NCI-H2081 treated with DMSO at 0.1 percent for 48 hours (cell line): ENCODE measurements around the gene INPP5F.
"Not testable (repeated sequence)": the region's sequence is repeated elsewhere in the genome, so short reads cannot be mapped to it uniquely, and the experiment has no call there.

Source experiments
- DNase-seq: peaks from one replicate; lab custom pipeline; 2025; lab: John Stamatoyannopoulos, UW

Gene INPP5F

DNA sequence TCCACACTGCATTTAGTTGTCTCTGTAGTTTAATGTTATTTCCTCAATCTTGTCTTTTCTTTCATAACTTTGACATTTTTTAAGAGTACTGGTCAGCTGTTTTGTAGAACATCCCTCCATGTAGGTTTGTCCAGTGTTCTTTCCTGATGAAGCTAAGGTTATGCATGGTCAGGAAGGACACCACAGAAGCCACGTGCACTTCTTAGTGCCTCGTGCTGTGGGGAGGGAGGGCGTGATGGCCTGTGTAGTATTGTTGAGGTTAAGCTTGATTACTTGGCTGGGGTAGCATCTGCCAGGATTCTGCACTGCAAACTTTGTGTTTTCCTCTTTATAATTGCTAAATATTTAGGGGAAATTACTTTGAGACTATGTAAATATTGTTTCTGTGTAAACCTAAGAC is 98.4 kb downstream of the INPP5F start:
- DNase-seq = no peak

DNA sequence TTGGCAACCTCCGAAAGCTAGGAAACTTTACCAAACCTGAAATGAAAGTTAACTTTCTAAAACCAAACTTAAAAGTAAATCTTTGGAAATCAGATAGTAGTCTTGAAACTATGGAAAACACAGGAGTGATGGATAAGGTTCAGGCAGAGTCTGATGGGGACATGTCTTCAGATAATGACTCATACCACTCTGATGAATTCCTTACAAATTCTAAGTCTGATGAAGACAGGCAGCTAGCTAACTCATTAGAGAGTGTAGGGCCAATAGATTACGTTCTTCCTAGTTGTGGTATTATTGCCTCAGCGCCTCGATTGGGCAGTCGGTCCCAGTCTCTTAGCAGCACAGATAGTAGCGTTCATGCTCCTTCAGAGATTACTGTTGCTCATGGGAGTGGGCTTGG is 100.9 kb downstream of the INPP5F start:
- DNase-seq = no peak

DNA sequence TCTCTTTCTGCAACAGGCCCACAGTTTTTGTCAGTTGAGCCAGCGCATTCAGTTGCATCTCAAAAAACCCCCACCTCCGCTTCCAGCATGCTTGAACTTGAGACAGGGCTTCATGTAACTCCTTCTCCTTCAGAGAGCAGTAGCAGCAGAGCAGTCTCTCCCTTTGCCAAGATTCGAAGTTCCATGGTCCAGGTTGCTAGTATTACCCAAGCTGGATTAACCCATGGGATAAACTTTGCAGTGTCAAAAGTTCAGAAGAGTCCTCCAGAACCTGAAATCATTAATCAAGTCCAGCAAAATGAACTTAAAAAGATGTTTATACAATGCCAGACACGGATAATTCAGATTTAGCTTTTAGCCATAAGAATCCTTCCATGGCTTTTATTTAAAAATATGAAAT is 101.6 kb downstream of the INPP5F start:
- no peak for DNase-seq

DNA sequence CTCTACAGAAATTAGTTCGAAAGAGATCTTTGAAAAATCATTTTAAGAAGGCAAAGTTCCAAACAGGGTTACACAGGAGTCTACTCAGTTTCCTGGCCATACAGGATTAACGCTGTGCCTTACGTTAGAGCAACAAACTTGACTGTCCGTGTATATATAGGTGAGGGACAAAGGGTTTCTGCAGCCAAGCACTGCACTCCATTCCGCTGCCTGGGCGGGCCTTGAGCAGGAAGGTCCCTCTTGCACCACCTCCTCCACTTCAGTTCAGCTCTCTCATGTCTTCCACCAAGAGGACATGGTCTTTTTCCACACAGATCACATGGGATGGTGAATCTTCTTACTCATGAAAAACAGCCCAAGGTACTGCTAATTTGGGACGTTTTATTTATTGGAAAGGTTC is 103.6 kb downstream of the INPP5F start:
- DNase-seq = no peak

DNA sequence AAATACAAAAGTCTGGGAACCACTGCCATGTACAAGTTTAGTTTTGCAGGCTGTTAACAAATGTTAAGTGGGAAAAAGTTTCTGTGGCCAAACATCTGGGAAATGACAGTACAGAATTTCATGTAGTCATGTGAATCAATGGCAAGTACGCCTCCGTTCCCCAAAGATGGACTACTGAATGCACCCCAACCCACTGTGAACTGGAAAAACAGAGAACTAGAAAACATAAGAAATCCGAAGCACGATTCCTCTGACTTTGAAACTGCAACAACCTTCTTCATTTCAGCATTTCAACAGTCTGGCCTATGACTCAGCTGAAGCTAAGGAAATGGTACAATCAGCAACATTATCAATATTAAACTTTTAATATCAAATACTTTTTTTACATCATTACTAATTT is 105.0 kb downstream of the INPP5F start:
- DNase-seq = no peak

DNA sequence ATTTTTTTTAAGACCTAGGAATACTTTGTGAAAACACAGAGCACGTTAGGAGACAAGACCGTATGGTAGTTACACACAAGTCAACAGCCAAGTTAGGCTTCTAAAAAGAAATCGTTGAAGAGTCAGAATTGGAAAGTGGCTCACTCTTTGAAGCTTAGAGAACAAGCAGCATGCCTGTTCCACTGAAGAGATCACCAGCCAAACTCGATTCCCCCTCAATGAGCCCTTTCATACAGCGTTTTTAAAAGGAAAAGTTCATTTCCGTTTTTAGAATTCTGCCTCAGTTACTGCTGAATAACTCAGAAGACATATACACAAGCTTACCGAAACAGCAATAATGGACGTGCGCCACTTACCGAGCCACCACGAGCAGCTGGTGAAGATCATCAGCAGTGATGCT is 105.8 kb downstream of the INPP5F start:
- DNase-seq = no peak

DNA sequence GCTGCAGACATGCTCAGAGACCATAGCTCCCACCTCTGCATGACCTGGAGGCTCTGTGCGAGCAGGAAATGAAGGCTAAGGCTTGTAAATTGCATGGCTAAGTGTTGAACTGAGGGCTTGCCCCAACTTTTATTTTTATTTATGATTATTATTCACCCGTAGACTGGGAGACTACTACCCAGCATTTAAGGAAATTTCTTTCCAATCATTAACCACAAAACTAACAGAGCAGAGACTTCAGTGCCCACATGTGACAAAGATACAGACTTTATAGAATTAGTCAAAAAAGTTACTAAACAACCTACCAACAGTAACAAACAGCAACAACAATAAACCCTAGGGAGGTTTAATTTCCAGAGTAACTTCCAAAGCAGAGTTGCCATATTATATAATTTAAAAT is 107.1 kb downstream of the INPP5F start:
- DNase-seq = no peak

DNA sequence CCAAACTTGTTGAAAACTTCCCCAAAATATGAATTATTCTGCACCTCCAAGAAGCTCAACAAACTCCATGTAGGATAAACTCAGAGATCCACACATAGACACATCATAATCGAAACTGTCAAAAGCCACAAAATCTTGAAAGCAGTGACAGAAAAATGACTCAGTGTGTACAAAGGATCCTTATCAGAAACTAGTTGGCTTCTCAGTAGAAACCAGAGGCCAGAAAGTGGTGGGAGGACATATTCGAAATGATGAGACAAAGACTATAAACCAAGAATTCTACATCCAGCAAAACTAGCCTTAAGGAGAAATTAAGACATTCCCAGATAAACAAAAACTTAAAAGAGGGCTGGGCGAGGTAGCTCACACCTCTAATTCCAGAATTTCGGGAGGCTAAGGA is 108.3 kb downstream of the INPP5F start:
- no peak for DNase-seq

DNA sequence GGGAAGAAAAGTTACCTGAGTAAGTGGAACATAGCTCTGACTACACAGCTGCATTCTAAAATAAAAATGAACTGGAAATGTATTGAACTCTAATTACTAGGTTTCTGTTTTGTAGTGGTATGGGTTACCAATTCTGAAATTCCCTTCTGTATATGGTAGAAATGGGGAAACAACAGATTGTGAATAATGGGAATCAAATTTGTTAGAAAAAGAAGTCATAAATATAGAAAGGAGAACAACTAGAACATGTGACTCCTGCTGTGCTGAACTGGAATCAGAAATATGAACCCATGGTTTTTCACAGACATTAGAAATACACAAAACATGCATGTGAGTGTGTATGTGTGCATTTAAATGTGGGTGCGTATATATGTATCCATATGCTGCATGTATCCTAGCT is 119.8 kb downstream of the INPP5F start:
- DNase-seq = no peak

DNA sequence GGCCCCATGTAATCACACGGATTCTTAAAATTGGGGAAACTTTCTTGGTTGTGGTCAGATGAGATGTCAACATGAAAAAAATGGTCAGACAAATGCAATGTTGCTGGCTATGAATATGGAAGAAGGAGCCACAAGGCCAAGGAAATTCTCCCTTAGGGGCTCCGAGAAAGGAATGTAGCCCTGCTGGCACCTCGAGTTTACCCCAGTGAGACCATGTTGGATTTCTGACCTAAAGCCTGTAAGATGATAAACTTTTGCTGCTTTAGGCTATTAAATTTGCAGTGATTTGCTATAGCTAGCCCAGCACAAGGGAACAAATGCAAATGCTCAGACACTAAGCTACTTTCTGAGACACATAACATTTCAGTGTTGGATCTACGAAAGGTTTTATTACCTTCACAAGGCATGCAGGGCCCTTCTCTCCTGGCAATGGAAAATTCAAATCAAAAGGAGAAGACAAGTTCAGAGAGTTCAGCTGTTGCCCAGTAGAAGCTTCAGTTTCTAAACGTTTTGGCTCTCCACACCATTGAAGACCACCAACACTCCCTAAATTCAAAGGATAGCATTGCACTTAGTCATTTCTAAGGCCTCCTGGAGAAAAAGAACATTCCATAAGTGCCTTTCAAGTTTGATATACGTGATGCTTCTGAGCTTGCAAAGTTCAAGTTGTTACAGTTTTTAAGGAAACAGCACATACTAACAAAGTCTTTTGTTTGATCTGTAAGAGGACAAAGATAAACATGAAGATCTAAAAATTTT is 123.4 kb downstream of the INPP5F start:
- DNase-seq = no peak

DNA sequence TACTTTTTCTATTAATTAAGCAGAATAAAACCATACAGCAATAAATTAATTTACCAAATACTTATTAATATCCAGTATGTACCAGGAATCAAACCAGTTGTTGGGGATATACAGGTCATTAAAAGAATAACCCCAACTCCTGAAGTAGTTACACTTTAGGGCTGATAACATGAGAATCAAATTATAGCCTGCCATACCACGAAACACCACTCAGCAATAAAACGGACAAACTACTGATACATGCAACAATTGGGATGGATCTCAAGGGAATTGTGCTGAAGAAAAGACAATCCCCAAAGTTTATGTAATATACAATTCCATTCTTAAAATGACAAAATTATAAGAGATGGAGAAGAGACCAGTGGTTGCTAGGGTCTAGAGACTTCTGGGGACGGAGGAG is 124.1 kb downstream of the INPP5F start:
- DNase-seq = no peak

DNA sequence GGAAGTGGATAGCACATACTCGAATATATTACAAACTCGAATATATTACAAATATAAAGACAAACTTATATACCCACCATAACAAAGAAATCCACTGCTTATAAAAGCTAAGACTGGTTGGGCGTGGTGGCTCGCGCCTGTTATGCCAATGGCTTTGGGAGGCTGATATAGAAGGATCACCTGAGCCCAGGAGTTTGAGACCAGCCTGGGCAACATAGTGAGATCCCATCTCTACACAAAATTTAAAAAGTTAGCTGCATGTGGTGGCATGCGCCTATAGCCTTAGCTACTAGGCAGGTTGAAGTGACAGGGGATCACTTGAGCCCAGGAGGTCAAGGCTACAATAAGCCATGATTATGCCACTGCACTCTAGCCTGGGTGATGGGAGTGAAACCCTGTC is 126.4 kb downstream of the INPP5F start:
- DNase-seq = no peak

DNA sequence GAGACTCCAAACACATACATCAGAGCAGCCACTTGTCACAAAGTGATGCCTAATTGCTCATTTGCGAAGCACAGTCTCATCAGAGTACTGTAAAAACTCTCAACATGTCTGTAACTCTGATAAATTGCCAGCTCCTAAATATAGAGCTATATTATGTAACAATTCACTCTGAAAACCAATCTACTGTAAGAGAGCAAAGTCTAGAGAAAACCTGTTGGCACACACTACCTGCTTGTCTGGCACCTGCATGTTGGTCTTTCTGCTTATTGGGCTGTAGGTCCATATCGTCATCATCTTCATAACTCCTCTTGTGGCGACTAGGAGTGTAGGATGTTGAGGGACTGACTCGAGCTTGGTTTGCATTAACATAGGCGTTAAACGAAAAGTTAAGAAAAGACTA is 127.0 kb downstream of the INPP5F start:
- no peak for DNase-seq

DNA sequence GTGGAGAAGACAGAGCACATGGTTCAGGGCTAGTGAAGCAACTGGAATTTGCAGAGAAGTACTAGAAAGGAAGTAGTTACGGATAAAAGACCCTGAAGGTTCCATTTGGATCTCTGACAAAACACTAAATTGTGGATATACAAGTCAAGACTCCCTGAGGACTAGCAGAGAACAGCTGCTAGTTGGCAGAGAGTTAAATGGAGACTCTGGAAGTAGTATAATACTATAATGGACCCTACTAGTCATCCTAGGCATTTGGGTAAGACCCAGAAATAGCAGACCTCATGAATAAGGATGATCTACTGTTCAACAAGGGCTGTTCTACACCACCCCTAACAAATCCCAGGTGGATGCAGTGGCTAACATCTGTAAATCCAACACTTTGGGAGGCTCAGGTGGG is 127.7 kb downstream of the INPP5F start:
- no peak for DNase-seq

DNA sequence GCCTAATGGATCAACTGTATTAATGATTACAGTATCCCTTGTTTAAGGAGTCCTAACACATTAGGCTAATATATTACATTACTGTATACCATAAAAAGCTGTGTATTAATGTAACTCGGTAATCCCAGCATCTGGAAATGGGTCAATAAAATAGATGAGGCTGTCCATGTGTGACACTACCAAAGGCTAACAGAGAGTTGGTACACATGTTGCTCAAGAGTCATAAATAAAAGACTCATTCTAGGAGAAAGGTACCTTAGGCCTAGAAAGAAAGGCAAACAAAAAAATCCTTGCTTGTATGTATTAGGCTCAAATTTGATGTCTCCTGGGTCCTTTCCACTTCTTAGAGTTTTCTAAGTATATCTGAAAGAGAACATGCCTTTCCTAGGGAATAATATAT is 132.2 kb downstream of the INPP5F start:
- DNase-seq = no peak

DNA sequence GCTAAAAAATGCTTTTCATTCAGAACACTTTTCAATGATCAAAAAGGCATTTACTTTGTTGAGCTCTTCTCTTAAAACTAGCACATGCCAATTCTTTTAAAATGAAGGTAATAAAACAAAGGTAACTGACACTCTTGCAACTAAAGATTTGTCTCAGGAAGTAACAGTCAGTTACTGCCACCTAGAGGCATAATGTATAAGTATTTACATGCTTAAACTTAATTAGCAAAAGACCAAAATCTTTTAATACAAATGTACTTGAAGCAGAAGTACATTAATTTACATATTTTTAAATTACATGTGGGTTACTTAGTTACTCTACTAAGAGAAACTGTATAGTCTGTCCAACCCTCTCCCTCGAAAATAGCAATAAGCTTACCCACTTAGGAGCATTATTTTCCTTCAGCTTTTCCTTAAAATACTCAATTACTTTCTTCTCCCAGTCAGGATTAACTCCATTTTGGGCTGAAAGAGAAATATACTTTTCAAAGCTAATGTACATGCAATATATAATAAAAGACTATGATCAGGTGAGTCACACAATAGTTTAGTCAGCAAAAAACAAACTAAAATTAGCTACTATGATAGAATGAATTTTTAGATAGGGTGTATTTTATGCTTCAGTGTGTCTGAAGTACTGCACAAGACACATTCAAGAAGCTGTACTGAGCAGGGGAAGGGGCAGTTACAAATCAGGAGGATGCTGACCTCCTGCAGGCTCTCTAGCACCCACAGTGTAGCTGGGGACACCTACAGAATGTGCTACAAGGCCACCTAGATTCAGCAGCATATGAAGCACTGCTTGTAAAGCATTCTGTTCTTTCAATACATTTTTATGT is 133.8 kb downstream of the INPP5F start:
- peak; percentile 15 for DNase-seq

DNA sequence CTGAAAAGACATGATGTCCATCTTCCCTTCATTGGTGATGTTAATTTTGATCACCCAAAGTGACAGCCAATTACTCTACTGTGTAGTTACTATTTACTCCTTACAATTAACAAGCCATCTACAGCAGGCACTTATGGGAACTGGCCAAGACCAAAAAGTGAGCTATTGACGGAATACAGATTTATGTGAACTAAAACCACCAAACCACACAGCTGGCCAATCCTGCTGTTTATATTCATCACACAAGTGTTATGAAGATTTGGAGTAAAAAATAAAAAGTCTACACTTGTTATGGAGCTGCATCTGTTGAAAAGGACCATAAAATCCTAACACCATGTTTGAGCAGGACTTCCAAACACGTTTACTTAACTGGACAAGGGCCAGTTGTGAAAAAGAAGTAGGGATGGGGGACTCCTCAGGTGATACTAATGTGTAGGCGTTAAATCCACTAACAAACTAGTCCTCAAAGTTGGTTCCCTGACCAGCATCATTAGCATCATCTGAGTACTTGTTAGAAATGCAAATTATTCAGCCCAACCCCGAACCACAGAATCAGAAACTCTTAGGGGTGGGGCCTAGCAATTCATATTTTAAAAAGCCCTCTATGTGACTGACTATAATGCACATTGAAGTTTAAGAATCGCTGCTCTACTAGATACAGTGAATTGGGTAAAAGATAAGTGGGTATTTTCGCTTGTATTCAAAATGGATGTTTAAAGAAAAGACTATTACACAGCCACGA is 135.2 kb downstream of the INPP5F start:
- no peak for DNase-seq

DNA sequence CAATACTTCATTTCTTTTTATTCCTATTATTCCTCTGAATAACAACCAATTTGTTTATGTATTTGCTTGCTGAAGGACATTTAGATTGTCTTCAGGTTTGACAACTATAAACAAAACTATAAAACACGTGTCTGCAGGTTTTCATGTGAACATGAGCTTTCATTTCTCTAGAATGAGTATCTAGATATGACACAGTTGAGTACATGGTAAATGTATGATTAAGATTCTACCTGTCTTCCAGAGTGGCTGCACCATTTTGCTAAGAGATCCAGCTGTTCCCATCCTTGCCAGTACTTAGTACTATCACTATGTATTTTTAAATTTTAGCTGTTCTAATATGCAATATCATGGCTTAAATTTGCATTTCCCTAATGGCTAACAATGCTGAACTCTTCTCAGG is 136.7 kb downstream of the INPP5F start:
- no peak for DNase-seq

DNA sequence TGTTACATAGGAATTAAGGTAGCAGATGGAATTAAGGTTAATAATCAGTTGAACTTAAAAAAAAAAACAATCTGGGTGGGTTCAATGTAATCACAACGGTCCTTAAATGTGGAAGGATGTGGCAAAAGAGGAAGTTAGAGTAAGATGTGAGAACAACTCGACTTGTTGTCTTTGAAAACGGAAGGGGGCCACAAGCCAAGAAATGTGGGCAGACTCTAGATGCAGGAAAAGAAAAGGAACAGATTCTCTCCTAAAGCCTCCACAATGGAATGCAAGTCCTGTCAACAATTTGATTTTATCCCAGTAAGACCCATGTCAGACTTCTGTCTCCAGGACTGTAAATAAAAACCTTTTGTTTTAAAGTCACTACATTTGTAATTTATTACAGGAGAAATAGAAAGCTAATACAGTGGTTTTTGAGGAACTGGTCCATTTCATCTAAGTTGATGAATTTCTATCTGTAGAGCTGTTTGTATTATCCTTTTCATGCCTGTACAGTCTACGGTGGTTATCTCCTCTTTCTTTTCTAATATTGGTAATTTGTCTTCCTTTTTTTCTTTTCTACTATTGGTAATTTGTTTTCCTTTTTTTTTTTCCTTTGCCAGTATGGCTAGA is 138.2 kb downstream of the INPP5F start:
- no peak for DNase-seq

DNA sequence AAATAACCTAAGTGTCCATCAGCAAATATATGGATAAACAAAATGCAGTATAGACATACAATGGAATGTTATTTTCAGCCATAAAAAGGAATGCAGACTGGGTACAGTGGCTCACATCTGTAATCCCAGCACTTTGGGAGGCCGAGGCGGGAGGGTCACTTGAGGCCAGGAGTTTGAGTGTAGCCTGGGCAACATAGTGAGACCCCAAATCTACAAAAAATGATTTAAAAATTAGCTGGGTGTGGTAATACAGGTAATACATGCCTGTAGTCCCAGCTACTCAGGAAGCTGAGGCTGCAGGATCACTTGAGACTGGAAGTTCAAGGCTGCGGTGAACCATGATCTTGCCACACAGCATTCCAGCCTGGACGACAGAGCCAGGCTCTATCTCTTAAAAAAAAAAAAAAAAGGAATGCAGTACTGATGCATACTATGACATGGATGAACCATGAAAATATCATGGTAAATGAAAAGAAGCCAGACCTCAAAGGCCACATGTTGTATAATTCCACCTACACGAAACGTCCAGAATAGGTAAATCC is 139.9 kb downstream of the INPP5F start:
- no peak for DNase-seq

DNA sequence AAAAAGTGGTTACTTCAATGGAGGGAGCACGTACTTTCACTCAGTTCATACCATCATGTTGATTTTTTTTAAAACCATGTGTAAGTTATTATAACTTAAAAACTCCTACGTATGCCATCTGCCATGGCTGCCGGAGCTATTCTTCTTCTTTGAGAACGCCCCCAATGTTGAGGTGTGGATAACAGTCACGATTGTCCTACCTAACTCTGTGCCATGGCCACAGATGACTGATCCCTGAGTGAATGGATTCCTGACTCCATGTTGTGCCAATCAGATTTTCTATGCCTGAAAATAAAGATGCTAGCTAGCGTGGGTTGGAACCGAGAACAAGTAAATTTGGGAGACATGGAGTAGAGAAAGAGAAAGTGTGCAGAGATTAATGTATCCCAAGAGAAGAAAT is 141.5 kb downstream of the INPP5F start:
- no peak for DNase-seq

DNA sequence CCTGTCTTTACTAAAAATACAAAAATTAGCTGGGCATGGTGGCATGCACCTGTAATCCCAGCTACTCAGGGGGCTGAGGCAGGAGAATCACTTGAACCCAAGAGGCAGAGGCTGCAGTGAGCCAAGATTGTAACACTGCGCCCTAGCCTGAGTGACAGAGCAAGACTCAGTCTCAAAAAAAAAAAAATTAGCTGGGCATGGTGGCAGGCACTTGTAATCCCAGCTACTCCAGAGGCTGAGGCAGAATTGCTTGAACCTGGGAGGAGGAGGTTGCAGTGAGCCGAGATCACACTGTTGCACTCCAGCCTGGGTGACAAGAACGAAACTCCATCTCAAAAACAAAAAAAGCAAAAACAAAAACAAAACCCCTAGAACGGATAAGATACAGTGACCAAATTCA is 143.5 kb downstream of the INPP5F start:
- DNase-seq = not testable (repeated sequence)
